Liver (tissue), 9 donors: ENCODE data around the gene GUCY1A2. TPM values are rescaled to one million over a fixed set of nuclear protein-coding genes. Genes with fewer than 3 reads are reported as not detected.

Experiments used
- DNase-seq: peaks from one replicate; pipeline ENCODE4 v3.0.0-alpha.2; 2017; ENCODE audit warnings: low spot score
- H3K27ac ChIP-seq, 2 donors: one replicate each; pipeline ENCODE4 v1.7.0; 2013; ENCODE audit warnings: inconsistent platforms in 2 of 2, low read length in 2 of 2, control low read depth in 1 of 2, low read depth in 1 of 2, mild to moderate bottlenecking in 1 of 2
- H3K27me3 ChIP-seq, 4 donors: one replicate each; pipeline versions ENCODE4 v1.6.1 to v1.7.0; 2013; ENCODE audit warnings: low read length in 3 of 4, inconsistent platforms in 1 of 4, mild to moderate bottlenecking in 1 of 4, moderate library complexity in 1 of 4; ENCODE audit not compliant: control insufficient read depth in 4 of 4, insufficient read depth in 4 of 4
- H3K36me3 ChIP-seq, 4 donors: one replicate each; pipeline versions ENCODE4 v1.6.1 to v1.7.0; 2013; ENCODE audit warnings: low read length in 3 of 4, mild to moderate bottlenecking in 3 of 4, low read depth in 1 of 4, moderate library complexity in 1 of 4; ENCODE audit not compliant: control insufficient read depth in 4 of 4, insufficient read depth in 3 of 4
- H3K4me1 ChIP-seq, 4 donors: one replicate each; pipeline versions ENCODE4 v1.6.1 to v1.7.0; 2013; ENCODE audit warnings: low read length in 3 of 4, mild to moderate bottlenecking in 3 of 4, moderate library complexity in 1 of 4; ENCODE audit not compliant: control insufficient read depth in 4 of 4, insufficient read depth in 4 of 4
- H3K4me3 ChIP-seq, 3 donors: one replicate each; pipeline versions ENCODE4 v1.6.1 to v1.7.0; 2013; ENCODE audit warnings: low read length in 3 of 3, control low read depth in 1 of 3, low read depth in 1 of 3, mild to moderate bottlenecking in 1 of 3
- H3K9ac ChIP-seq, 2 donors: one replicate each; pipeline ENCODE4 v1.7.0; 2013; ENCODE audit warnings: low read length in 2 of 2, mild to moderate bottlenecking in 2 of 2, moderate library complexity in 2 of 2, control low read depth in 1 of 2, low read depth in 1 of 2
- H3K9me3 ChIP-seq, 4 donors: one replicate each; pipeline versions ENCODE4 v1.6.1 to v1.7.0; 2013; ENCODE audit warnings: low read length in 3 of 4; ENCODE audit not compliant: control insufficient read depth in 4 of 4
- ATF3 ChIP-seq: IDR thresholded peaks from 2 replicates; pipeline ENCODE4 v1.6.1; 2016; ENCODE audit warnings: antibody characterized with exemption
- CTCF ChIP-seq: fragments of 150-350 bp; IDR thresholded peaks from 2 replicates; pipeline ENCODE4 v1.5.1; 2017; ENCODE audit warnings: improper control_type of control experiment, low read depth, low read length; ENCODE audit not compliant: missing input control
- EGR1 ChIP-seq, 2 donors: IDR thresholded peaks; 2 replicates each; pipeline ENCODE4 v1.6.1; 2016 to 2018; ENCODE audit warnings: antibody characterized with exemption in 2 of 2, low read depth in 2 of 2
- FOXA1 ChIP-seq: IDR thresholded peaks from 2 replicates; pipeline ENCODE4 v1.6.1; 2016; ENCODE audit warnings: antibody characterized with exemption
- FOXA2 ChIP-seq: IDR thresholded peaks from 2 replicates; pipeline ENCODE4 v1.6.1; 2016; ENCODE audit warnings: antibody characterized with exemption
- GABPA ChIP-seq, 2 donors: IDR thresholded peaks in 1 of 2; conservative IDR thresholded peaks in 1 of 2; 2 replicates each; pipeline ENCODE4 v1.6.1; 2016; ENCODE audit warnings: antibody characterized with exemption in 2 of 2, mild to moderate bottlenecking in 1 of 2, moderate library complexity in 1 of 2
- HNF4A ChIP-seq, 2 donors: conservative IDR thresholded peaks; 2 replicates each; pipeline ENCODE4 v1.6.1; 2016; ENCODE audit warnings: antibody characterized with exemption in 2 of 2, mild to moderate bottlenecking in 2 of 2
- HNF4G ChIP-seq: IDR thresholded peaks from 2 replicates; pipeline ENCODE4 v1.6.1; 2016; ENCODE audit warnings: antibody characterized with exemption
- JUND ChIP-seq, 2 donors: IDR thresholded peaks; 2 replicates each; pipeline ENCODE4 v1.6.1; 2016; ENCODE audit warnings: antibody characterized with exemption in 2 of 2
- MAX ChIP-seq: IDR thresholded peaks from 2 replicates; pipeline ENCODE4 v1.6.1; 2016; ENCODE audit warnings: antibody characterized with exemption
- NR2F2 ChIP-seq: IDR thresholded peaks from 2 replicates; pipeline ENCODE4 v1.6.1; 2016; ENCODE audit warnings: antibody characterized with exemption
- RAD21 ChIP-seq, 2 donors: IDR thresholded peaks; 2 replicates each; pipeline ENCODE4 v1.6.1; 2016; ENCODE audit warnings: antibody characterized with exemption in 2 of 2, mild to moderate bottlenecking in 2 of 2
- REST ChIP-seq: IDR thresholded peaks from 2 replicates; pipeline ENCODE4 v1.6.1; 2016; ENCODE audit warnings: antibody characterized with exemption, mild to moderate bottlenecking
- RXRA ChIP-seq, 2 donors: IDR thresholded peaks; 2 replicates each; pipeline ENCODE4 v1.6.1; 2017 to 2018; ENCODE audit warnings: antibody characterized with exemption in 2 of 2, mild to moderate bottlenecking in 1 of 2
- SP1 ChIP-seq: IDR thresholded peaks from 2 replicates; pipeline ENCODE4 v1.6.1; 2018; ENCODE audit warnings: antibody characterized with exemption, mild to moderate bottlenecking
- TAF1 ChIP-seq: conservative IDR thresholded peaks from 2 replicates; pipeline ENCODE4 v1.6.1; 2016; ENCODE audit warnings: antibody characterized with exemption, mild to moderate bottlenecking
- YY1 ChIP-seq: IDR thresholded peaks from 2 replicates; pipeline ENCODE4 v1.6.1; 2016; ENCODE audit warnings: antibody characterized with exemption, mild to moderate bottlenecking
- ZBTB33 ChIP-seq: IDR thresholded peaks from 2 replicates; pipeline ENCODE4 v1.6.1; 2016; ENCODE audit warnings: antibody characterized with exemption
- polyA plus RNA-seq, 2 donors: library from polyadenylated mRNA; stranded (reverse) in 1 of 2; unstranded in 1 of 2; fragments of 200-250 nt in 1 of 2; fragments of >200 nt in 1 of 2; fragmentation: Nextera tagmentation in 1 of 2; extraction: Ambion mirVana in 1 of 2; gene quantifications; one replicate each; pipeline versions ENCODE4 v1.2.1 to v1.2.3, GENCODE V29; 2013 to 2015
- total RNA-seq, 2 donors: library from RNA; depleted of rRNA; stranded (reverse); fragments of >200 nt; gene quantifications; one replicate each; pipeline ENCODE4 v1.2.3, GENCODE V29; 2014
- donor health status: healthy.
- donor health status: healthy.
- donor health status: healthy.
- donor health status: healthy.
- donor health status: healthy.

GUCY1A2 gene
- total and polyA plus RNA-seq, 4 donors, result 0.55 to 4.4 (median 1.7) TPM

- no peak for TF ChIP-seq RAD21 (IDR thresholded peaks at IDR 0.05)
- TF ChIP-seq FOXA1, result no peak
- no peak for TF ChIP-seq SP1
- no peak for TF ChIP-seq TAF1
- no peak for TF ChIP-seq NR2F2
- no peak for TF ChIP-seq ZBTB33
- no peak for TF ChIP-seq JUND (IDR thresholded peaks at IDR 0.05)
- no peak for TF ChIP-seq CTCF
- no peak for TF ChIP-seq RXRA (IDR thresholded peaks at IDR 0.05)
- no peak for TF ChIP-seq HNF4G
- TF ChIP-seq EGR1 (IDR thresholded peaks at IDR 0.05; ENCODE audit: low read depth in 2 of 2), result no peak
- Histone ChIP-seq H3K4me1 (no peaks in the 10 kb centered on the region), H3K4me3 (no peak overlapping the region), H3K27ac (no peak overlapping the region), H3K9ac (no peak overlapping the region), H3K36me3 (no peaks in the 10 kb centered on the region), H3K27me3 (no peaks in the 10 kb centered on the region), H3K9me3 (peaks cover 0 to 4% (median 0%) of the 10 kb centered on the region in 4 donors)
- DNase-seq, result no peak
Observed at GRCh38 chr11:106848526-106848925, 169.8 kb downstream of the GUCY1A2 start.

GRCh38 chr11:106842134-106842533 lies 176.1 kb downstream of the GUCY1A2 start:
- TF ChIP-seq RAD21 (IDR thresholded peaks at IDR 0.05) (no peak), GABPA (IDR thresholded peaks at IDR 0.05 in 1 of 2, conservative IDR thresholded peaks at IDR 0.05 in 1 of 2) (no peak), NR2F2 (no peak), MAX (no peak), JUND (IDR thresholded peaks at IDR 0.05) (no peak), TAF1 (no peak), FOXA2 (no peak), ATF3 (no peak), FOXA1 (no peak), YY1 (no peak), SP1 (no peak), CTCF (no peak), HNF4A (conservative IDR thresholded peaks at IDR 0.05) (no peak), REST (no peak), ZBTB33 (no peak), HNF4G (no peak)
- Histone ChIP-seq H3K9me3 (no peaks in the 10 kb centered on the region), H3K4me1 (no peaks in the 10 kb centered on the region), H3K36me3 (no peaks in the 10 kb centered on the region), H3K4me3 (no peak overlapping the region), H3K27ac (no peak overlapping the region), H3K27me3 (no peaks in the 10 kb centered on the region), H3K9ac (no peak overlapping the region)
- DNase-seq, result no peak
